HG03139 (cell line): ENCODE data around the gene ELMOD3.
"Not testable (repeated sequence)": the region's sequence is repeated elsewhere in the genome, so short reads cannot be mapped to it uniquely, and the experiment has no call there.

Experiments
- ATAC-seq: cut with Tn5 transposase; IDR thresholded peaks from one replicate; pipeline ENCODE4 v1.9.1; 2021; ENCODE audit not compliant: unreplicated experiment

ELMOD3 gene

DNA sequence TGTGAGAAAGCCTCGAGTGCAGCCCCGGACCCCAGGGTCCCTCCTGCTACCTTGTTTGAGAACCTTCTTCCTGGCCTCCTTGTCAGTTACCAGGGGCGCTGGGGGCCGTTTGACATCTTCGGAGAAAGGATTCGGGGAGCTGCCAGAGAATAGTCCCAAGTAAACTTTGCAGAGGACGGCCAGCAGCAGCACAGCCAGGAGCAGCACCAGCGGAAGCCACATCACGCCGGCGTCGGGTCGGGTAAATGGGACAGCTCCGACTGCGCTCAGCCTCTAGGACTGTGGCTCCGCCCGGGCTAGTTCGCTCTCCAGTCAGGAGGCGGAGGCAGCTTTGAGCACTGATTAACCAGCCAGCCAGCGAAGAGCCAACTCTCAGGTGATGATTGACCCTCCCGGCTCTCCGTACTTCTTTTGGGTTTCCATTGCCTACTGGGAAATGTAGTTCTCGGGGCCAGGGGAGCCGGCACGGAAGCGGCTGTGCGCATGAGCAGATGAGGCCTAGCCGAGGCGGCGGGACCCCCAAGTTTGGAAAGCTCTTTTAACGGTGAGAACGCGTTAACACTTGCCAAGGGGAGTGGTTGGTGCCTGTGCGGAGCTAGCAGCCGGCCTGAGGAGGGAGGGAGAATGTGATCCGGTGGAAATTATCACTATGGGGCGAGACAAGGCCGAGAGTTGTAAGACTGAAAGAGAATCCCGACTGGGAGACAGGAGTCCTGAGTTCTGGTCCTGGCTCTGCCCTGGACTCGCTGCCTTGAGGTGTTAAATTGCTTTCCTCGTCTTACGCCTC lies at the start of gene ELMOD3, which contains the start of gene RETSAT:
ELMOD3 (plus strand) TSS at position 484 of the 787 bp plus-strand sequence. CDS start 2,430 bp downstream, outside the sequence.
RETSAT (minus strand) TSS at position 243 of the 787 bp plus-strand sequence; CDS start at position 222, 21 bp downstream.
- peak; percentile 94 for ATAC-seq

DNA sequence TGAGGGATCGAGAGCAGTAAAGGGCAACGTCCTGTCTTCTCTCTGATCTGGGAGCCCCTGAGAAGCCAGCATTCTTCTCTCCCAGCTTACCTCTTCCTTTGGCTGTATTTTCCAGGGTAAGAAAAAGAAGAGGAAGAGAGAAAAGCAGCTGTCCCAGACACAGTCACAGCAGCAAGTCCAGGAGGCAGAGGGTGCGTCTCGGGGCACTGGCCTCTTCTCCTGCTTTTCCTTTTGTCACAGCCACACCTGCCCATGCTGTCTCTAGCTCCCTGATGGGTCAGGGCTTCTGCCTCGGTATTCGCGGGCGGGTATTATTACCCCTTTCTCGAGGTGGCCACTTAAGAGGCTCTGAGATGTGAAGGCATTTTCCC lies 47.1 kb upstream of the ELMOD3 start:
- ATAC-seq = no peak

DNA sequence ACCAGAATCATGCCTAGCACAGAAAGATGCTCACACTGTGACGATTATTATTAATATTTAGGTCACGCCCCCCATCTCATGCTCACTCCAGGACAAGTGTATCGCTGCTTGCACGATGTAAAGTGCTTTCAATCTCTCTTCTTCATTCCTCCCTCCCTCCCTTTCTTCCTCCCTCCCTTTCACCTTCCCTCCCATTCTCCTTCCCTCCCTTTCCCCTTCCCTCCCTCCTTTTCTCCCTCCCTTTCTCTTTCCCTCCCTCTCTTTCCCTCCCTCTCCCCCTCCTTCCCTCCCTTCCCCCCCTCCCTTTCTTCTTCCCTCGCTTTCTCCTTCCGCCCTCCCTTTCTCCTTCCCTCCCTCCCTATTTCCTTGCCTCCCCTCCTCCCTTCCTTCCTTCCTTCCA lies 46.4 kb upstream of the ELMOD3 start:
- no peak for ATAC-seq

DNA sequence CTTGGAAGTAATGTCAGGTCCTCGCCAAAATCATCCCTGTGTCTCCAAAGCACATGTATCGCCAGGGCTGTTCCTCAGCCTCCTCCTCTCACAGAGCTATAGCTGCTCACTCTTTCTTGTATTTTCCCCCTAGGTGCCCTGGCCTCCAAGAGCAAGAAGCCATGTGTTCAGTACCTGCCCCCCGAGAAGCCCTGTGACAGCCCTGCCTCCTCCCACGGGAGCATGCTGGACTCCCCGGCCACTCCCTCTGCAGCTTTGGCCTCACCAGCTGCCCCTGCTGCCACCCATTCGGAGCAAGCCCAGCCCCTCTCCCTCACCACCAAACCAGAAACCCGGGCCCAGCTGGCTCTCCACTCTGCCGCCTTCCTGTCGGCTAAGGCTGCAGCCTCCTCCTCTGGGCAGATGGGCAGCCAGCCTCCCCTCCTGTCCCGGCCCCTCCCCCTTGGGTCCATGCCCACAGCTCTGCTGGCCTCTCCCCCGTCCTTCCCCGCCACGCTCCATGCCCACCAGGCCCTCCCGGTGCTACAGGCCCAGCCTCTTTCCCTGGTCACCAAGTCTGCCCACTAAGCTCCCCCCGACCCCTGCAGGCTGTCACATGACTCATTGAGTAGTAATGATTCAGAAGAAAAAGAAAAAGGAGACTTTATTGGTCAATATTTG lies 45.5 kb upstream of the ELMOD3 start:
- ATAC-seq = no peak

DNA sequence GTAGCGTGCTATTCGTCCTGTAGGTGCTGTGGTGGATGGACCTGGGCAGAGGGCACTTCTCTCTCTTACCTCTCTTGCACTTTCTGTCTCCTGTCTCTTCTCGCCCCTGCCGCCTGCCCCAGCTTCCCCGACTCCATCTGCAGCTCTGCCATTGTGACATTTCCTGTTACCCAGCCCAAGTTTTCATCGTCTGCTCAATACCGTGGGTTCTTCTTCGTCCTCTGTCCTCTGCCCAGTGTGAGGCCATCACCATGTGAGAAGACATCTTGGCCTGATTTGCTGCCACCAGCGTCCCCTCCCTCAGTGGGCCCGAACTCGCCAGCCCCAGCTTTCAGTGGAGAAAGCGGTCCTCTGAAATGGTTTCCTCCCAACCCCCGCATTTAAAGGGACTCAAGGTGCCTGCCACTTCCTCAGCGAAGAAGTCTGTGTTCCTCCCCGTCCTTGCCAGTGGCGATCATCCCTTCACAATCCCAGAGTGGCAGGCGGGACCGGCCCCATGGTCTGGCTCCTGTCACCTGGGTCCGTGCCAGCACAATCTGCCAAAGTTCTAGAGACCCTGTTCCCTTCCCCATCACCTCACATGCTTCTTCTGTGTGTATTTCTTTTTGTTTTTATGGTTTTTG lies 44.8 kb upstream of the ELMOD3 start:
- no peak for ATAC-seq

DNA sequence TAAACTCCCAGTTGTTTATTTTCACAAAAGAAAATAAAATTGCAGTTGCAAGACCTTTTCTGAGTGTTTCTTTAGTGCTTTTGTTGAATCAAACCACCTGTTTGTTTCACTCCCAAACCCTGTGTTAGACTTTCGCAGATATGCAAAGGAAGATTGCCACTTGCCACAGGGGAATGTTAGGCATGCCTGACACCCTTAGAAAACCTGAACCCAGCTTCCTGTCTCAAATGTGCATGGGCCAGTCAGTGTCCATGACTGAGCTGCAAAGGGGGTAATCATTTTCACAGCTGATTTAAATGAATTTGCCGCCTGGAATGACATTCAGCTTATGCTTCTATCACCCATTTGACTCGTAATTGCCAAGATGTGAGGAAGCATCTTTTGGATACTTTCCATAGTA lies 44.2 kb upstream of the ELMOD3 start:
- ATAC-seq = no peak

DNA sequence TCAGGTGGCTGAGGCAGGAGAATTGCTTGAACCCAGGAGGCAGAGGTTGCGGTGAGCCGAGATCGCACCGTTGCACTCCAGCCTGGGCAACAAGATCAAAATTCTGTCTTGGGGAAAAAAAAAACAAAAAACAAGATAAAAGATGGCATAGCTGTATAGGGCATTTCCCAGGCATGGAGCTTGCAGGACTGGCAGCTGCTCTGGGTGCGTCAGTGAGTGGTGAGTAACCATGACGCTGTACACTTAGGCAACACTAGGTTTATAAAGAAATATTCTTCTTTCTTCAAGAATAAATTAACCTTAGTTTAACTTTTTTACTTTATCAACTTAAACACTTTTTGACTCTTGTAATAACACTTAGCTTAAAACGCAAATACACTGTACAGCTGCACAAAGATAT lies 42.2 kb upstream of the ELMOD3 start:
- ATAC-seq = no peak

DNA sequence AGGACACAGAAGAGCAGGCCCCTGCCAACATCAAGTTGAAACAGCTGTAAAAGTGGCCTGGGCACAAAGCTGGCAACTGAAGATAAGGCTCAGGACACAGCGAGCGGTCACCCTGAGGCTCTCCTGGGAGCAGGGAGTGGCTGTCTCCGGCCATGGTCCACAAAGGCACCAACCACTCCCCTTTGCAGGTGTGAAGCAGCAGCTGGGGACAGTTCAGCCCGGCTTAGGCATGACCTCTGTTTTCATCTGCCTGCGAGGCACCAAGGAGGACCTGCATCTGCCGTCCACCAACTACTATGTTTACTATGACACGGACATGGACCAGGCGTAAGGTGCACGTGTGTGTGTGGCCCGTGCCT lies 39.7 kb upstream of the ELMOD3 start:
- ATAC-seq = no peak

DNA sequence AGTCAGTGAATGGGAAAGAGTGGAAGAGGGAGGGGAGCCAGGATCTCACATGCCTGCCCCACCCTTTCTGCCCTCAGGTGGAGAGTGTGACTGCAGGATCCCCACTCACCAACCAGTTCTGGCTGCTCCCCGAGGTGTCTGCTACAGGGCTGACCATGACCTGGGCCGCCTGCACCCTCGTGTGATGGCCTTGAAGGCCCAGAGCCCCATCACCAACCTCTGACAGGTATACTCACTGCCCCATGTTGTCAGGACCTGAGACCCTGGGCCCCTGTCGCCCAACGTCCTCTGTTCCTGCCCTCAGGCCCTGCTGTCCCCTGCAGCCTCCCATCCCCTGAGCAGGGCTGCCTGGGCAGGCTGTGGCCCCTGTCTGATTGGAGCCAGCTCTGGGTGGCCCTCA lies 38.6 kb upstream of the ELMOD3 start:
- ATAC-seq = not testable (repeated sequence)

DNA sequence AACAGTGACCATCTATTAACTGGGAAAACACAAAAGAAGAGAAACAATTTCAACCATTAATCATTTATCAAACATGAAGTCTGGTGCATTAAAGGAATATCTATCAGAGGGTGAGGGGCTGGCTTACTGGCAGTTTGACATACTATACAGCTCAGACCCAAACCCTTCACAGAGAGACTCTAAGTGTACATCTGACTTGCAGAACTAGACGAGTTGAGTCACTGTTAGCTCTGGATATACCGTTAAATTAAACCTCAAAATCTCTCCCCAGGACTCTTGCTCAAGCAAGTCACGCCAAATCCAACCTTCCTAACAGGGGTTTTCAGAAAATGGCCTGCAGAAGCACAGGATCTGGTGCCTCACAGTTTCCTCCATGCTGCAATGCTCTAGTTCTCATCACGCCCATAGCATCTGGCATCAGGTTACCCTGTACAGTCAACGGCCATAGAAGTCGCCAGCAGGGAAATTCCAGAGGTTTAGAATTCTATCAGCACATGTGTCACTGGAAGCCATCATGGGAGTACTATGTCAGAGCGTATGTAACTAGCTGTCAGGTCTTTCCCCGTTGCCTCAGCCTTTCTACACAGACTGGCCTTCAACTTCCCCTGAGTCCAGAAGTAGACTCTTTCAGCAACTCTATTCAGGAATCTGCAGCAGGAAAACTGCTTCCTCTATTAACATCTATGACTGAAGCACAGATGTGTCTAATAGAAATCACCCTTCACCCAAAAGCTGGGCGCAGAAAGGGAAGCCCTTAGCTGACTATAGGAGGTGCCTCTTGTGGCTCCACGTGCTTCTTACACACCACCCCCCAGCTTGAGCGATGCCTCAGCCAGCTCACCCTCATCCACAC lies 36.1 kb upstream of the ELMOD3 start:
- ATAC-seq = no peak

DNA sequence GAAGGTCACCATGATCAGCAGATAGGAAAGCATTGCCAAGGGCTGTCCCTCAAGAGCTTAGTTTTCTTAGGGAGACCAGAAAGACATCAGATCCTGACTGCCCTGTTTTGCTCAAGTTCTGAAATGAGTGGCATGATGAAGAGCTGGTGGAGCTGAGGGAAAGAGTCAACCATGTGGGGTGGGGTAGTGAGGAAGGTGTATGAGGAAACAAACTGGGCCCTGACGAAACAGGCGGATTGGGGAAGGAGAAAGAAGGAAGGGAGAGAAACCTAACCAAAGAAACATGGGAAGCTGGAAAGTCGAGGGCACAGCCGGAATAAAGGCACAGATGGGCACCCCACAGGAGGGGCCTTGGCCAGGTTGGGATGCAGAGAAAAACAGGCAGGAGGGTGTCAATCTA lies 34.8 kb upstream of the ELMOD3 start:
- no peak for ATAC-seq

DNA sequence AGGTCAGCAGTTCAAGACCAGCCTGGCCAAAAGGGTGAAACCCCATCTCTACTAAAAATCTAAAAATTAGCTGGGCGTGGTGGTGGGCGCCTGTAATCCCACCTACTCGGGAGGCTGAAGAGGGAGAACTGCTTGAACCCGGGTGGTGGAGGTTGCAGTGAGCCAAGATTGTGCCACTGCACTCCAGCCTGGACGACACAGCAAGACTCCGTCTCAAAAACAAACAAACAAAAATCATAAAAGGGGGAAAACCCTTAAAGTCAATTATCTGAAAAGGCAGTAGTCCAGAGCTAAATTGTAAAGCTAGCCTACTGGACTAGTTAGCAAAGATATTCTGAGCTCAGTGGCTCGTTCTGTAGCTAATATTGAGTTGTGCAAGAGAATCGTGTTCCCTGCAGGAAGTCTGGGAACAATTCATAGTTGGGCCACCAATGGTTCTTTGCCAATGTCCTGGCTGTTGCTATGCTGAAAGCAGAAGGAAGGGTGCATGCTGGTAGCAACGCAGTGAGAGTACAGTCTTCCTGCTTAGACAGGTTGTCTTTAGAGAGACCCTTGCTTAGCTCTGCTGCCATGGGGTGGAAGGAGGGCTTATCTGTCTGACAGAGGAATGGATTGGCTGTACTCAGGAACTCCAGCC lies 31.1 kb upstream of the ELMOD3 start:
- no peak for ATAC-seq

DNA sequence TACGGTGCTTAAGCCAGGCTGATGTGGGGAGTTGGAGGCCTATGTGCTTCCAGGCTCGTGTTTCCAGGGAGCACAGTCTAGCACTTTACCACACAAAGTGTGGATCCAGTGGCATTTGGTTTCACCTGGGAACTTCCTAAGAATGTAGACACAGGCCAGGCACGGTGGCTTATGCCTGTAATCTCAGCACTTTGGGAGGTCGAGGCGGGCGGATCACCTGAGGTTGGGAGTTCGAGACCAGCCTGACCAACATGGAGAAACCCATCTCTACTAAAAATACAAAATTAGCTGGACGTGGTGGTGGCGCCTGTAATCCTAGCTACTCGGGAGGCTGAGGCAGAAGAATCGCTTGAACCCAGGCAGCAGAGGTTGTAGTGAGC lies 30.6 kb upstream of the ELMOD3 start:
- ATAC-seq = not testable (repeated sequence)

DNA sequence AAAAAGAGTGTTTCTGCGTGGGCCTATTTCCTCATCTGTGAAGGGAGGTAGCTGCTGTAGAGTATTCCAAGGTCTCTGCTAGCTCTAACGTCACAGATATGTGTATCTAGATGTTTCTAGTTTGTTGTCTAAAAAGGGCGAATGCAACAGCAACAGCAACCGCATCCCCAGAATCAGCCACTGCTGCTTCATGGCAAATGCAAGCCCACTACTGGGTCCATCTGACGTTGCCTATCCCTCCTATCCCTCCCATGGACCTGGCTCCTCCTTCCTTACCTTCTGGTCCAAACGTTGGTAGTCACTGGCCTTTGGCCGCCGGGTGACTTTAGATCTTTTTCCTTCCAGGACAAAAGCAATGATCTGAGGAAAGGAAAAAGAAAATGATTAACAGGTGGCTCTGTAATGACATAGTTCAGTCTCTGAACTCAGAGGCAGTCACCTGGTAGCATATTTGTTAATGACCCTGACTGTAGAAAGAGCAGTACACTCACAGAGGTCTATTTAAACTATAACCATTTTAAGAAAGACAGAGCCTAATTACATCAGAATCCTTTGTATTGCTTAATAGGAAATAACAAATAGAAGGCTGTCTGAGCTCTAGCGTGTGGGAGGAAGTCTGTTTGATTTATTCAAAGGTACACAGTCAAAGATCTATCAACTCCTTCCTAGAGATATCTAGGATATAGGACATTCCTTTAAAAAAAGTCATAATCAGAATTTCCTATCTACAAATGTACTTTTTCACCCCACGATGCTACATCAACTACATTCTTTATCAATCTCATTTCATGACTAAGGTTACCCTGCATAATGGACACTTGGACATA lies 29.7 kb upstream of the ELMOD3 start:
- ATAC-seq = no peak

DNA sequence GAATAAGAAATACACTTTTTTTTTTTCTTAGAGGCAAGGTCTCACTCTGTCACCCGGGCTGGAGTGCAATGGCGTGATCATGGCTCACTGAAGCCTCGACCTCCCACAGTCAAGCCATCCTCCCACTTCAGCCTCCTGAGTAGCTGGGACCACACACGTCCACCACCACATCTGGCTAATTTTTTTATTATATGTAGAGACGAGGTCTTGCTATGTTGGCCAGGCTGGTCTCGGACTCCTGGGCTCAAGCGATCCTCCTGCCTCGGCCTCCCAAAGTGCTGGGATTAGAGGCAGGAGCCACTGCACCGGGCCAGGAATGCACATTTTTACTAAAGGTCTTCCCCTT lies 29.1 kb upstream of the ELMOD3 start:
- ATAC-seq = no peak

DNA sequence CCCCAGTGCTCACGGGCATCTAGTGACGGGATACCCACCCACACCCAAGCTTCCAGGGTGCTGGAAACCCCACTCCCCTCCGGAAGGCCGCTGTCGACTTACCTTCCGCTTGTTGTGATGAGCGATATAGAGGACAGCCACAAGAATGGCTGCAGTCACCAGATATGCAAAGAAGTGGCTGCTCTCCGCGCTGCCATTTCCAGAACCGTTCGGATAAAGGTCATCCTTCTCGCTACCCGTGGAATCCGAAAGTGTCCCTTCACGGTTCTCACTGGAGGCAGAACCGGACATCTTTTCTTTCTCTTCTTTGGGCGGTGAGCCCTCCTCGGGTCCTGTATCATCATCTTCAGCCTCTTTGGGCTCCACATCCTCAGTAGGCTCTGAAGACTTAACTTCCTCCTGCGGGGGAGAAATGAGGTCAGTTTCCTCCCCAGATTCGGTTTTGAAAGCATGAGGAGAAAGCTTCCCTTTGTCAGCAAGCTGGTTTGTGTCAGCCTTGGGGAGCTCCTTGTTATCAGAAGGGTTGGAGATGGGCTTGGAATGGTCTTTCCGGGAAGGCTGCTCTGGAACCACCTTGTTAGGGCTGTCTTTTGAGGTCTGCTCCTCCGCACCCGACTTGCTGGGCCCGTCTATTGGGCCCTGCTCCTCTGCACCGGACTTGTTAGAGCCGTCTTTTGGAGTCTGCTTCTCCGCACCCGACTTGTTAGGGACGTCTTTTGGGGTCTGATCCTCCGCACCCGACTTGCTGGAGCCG lies 28.0 kb upstream of the ELMOD3 start:
- no peak for ATAC-seq

DNA sequence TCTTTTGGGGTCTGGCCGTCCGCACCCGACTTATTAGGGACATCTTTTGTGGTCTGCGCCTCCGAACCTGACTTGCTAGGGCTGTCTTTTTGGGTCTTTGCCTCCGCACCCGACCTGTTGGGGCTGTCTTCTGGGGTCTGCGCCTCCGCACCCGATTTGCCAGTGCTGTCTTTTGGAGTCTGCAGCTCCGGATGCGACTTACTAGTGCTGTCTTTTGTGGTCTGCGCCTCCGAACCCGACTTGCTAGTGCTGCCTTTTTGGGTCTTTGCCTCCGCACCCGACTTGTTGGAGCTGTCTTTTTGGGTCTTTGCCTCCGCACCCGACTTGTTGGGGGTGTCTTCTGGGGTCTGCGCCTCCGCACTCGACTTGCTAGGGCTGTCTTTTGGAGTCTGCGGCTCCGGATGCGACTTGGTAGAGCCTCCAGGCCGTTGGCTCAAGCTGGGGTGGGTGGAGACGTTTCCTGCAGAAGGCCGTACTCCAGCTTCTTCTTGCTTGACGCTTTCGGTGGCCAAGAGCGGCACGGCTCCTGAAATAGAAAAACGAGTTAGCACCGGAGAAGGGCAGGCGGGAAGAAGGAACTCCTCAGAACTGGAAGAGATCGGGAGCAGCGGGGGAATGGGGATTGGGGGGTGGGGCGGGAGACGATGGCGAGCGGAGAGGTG lies 27.3 kb upstream of the ELMOD3 start:
- ATAC-seq = no peak

DNA sequence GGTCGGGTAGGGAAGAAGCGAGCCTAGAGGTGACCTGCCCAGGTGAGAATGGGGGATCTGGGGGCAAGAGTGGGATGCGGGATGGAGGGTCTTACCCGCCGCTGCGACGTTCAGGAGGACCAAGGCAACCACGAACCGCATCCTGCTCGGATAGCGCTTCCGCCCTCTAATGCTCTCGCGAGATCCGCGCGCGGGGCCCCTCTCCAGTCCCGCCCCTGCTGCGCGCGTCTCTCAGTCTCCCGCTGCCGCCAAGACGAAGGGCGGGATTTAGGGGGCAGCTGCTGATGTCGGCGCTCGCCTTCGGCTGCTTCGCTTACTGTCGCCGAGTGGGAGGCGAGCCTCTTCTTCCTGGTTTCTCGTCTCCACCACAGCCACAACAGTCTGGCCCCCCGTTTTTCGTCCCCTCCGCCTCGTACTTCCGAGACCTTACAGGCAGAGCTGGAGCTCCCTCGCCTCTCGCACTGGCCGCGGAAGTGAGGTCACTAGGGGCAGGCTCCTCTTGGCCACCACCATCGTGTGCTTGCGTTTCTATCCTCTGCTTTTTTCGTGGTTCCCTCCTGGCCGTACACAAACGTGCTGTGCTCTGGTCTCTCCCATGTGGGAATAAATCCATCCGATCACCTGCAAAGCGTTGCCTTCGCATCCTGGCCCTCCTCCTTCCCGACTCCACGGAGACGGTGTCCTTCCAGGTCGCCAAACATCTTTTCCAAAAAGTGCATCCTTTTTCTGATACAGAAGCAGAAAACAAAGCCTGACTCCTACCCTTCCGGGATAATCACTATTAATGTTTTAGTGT lies 26.5 kb upstream of the ELMOD3 start, which contains the start of gene TGOLN2:
TGOLN2 (minus strand) TSS at position 168 of the 796 bp plus-strand sequence; CDS start at position 141, 27 bp downstream.
- ATAC-seq = peak; percentile 85
